Myocyte (in vitro differentiated cells): ENCODE results near the gene SUN1. TPM values are rescaled to one million over a fixed set of nuclear protein-coding genes. Genes with fewer than 3 reads are reported as not detected.
"Not testable (repeated sequence)": the region's sequence is repeated elsewhere in the genome, so short reads cannot be mapped to it uniquely, and the experiment has no call there.

Source experiments
- DNase-seq: peaks from one replicate; pipeline ENCODE4 v3.0.0-alpha.2; 2012; ENCODE audit warnings: low read depth
- polyA plus RNA-seq: library from polyadenylated mRNA; unstranded; fragments of >200 nt; gene quantifications from one replicate; pipeline ENCODE4 v1.2.1, GENCODE V29; 2012; ENCODE audit warnings: missing spikeins
- total RNA-seq: library from RNA; depleted of rRNA; stranded (reverse); fragments of >200 nt; gene quantifications from 2 replicates; pipeline ENCODE4 v1.2.3, GENCODE V29; 2014

SUN1 gene
- total RNA-seq = 205 and 236 TPM in 2 replicates
- 153 TPM for polyA plus RNA-seq

GRCh38 chr7:832167-832967 is at the start of gene SUN1:
Gene SUN1, plus strand, starts transcription at chr7:832476. Its CDS starts 49 bp downstream, at chr7:832525.
- peak; percentile 46 for DNase-seq

- DNase-seq = no peak
Observed at GRCh38 chr7:782718-783449, 49.4 kb upstream of the SUN1 start.

GRCh38 chr7:783556-784490 is 48.5 kb upstream of the SUN1 start:
- no peak for DNase-seq

GRCh38 chr7:784971-785370 is 47.3 kb upstream of the SUN1 start:
- no peak for DNase-seq

GRCh38 chr7:785416-785815 is 46.9 kb upstream of the SUN1 start:
- no peak for DNase-seq

- peak; percentile 73 for DNase-seq
Observed at GRCh38 chr7:786472-787255, 45.6 kb upstream of the SUN1 start.

- DNase-seq = no peak
Observed at GRCh38 chr7:787332-788240, 44.7 kb upstream of the SUN1 start.

GRCh38 chr7:791519-791918 is 40.8 kb upstream of the SUN1 start:
- no peak for DNase-seq

GRCh38 chr7:794207-794606 is 38.1 kb upstream of the SUN1 start:
- DNase-seq = no peak

- no peak for DNase-seq
Observed at GRCh38 chr7:794671-795329, 37.5 kb upstream of the SUN1 start.

- not testable (repeated sequence) for DNase-seq
Observed at GRCh38 chr7:796434-797169, 35.7 kb upstream of the SUN1 start.

GRCh38 chr7:798921-799470 is 33.3 kb upstream of the SUN1 start:
- no peak for DNase-seq

- DNase-seq = no peak
Observed at GRCh38 chr7:800692-801091, 31.6 kb upstream of the SUN1 start.

GRCh38 chr7:801351-801750 is 30.9 kb upstream of the SUN1 start:
- DNase-seq = not testable (repeated sequence)

GRCh38 chr7:801940-802381 is 30.3 kb upstream of the SUN1 start:
- no peak for DNase-seq

GRCh38 chr7:802500-803242 is 29.6 kb upstream of the SUN1 start:
- no peak for DNase-seq

- DNase-seq = no peak
Observed at GRCh38 chr7:803243-803635, 29.0 kb upstream of the SUN1 start.
